Activated CD4-positive, alpha-beta T cell treated with anti-CD3 and anti-CD28 coated beads, Interleukin-2, amount 50 U/mL, for 16 hours (primary cell): Measurements from ENCODE around the gene ATP11A.
"Not testable (repeated sequence)": the region's sequence is repeated elsewhere in the genome, so short reads cannot be mapped to it uniquely, and the experiment has no call there.

Experiments used
- DNase-seq: peaks from one replicate; pipeline ENCODE4 v3.0.0-alpha.2; 2020

ATP11A gene

GRCh38 chr13:112884700-112885099 is 194.9 kb downstream of the ATP11A start:
- not testable (repeated sequence) for DNase-seq

- DNase-seq, result no peak
These were observed 195.5 kb downstream of the ATP11A start for GRCh38 chr13:112885242-112885781.

- DNase-seq, result no peak
These were observed 196.0 kb downstream of the ATP11A start for GRCh38 chr13:112885782-112886268.

- no peak for DNase-seq
These were observed 197.3 kb downstream of the ATP11A start for GRCh38 chr13:112887151-112887550.

GRCh38 chr13:112887557-112887991 is 197.7 kb downstream of the ATP11A start:
- DNase-seq, result no peak

GRCh38 chr13:112888238-112889111 is 198.6 kb downstream of the ATP11A start:
- no peak for DNase-seq

GRCh38 chr13:112889351-112890290 is 199.8 kb downstream of the ATP11A start:
- no peak for DNase-seq

GRCh38 chr13:112890316-112891145 is 200.7 kb downstream of the ATP11A start:
- DNase-seq, result no peak

GRCh38 chr13:112891477-112892401 is 201.9 kb downstream of the ATP11A start:
- no peak for DNase-seq

GRCh38 chr13:112892426-112893206 is 202.8 kb downstream of the ATP11A start:
- DNase-seq, result no peak

- DNase-seq, result no peak
These were observed 203.3 kb downstream of the ATP11A start for GRCh38 chr13:112893207-112893569.

- no peak for DNase-seq
These were observed 204.0 kb downstream of the ATP11A start for GRCh38 chr13:112893570-112894422.

- no peak for DNase-seq
These were observed 204.5 kb downstream of the ATP11A start for GRCh38 chr13:112894423-112894672.

GRCh38 chr13:112894673-112895481 is 205.0 kb downstream of the ATP11A start:
- DNase-seq, result no peak

- DNase-seq, result no peak
These were observed 206.0 kb downstream of the ATP11A start for GRCh38 chr13:112895521-112896465.

GRCh38 chr13:112896736-112897602 is 207.1 kb downstream of the ATP11A start:
- no peak for DNase-seq

GRCh38 chr13:112897603-112897955 is 207.7 kb downstream of the ATP11A start:
- no peak for DNase-seq
